Bronchial epithelial cell (primary cell): ENCODE data around the gene UBE3C. TPM values are rescaled to one million over a fixed set of nuclear protein-coding genes. Genes with fewer than 3 reads are reported as not detected.

ENCODE experiments used
- DNase-seq: peaks from one replicate; pipeline ENCODE4 v3.0.0-alpha.2; 2010; ENCODE audit warnings: low read depth
- FAIRE-seq: peaks from 2 replicates; lab custom pipeline; 2011; peaks lifted over from hg19 to GRCh38; lab: Jason Lieb, UNC
- H3K27me3 ChIP-seq: 2 replicates; pipeline ENCODE4 v1.5.1; 2011; ENCODE audit warnings: low read length; ENCODE audit not compliant: control insufficient read depth, insufficient read depth
- H3K36me3 ChIP-seq: 2 replicates; pipeline ENCODE4 v1.5.1; 2011; ENCODE audit warnings: low read length; ENCODE audit not compliant: control insufficient read depth, insufficient read depth
- H3K4me3 ChIP-seq: 2 replicates; pipeline ENCODE4 v1.5.1; 2011; ENCODE audit warnings: mild to moderate bottlenecking, low read depth, low read length, control low read depth
- CTCF ChIP-seq: IDR thresholded peaks from 2 replicates; pipeline ENCODE4 v1.5.1; 2011; ENCODE audit warnings: mild to moderate bottlenecking, moderate library complexity, low read length, control low read depth, inconsistent platforms; ENCODE audit not compliant: insufficient read depth, severe bottlenecking
- total RNA-seq: library from RNA; depleted of rRNA; stranded (reverse); fragments of >200 nt; gene quantifications from 2 replicates; pipeline ENCODE4 v1.2.1, GENCODE V29; 2014

UBE3C gene
- total RNA-seq, 1 donor from 2014 or later = 89.5 TPM

GRCh38 chr7:157140511-157140905 is 1.8 kb downstream of the UBE3C start:
- no peak for DNase-seq
- TF ChIP-seq CTCF = no peak
- H3K36me3 ChIP-seq = peaks cover 10% of the 10 kb centered on the region
- no peaks in the 10 kb centered on the region for H3K27me3 ChIP-seq
- FAIRE-seq = no peak
- H3K4me3 ChIP-seq = peak overlapping the region; percentile 64

- H3K27me3 ChIP-seq = no peaks in the 10 kb centered on the region
- peaks cover 10% of the 10 kb centered on the region for H3K36me3 ChIP-seq
- no peak for TF ChIP-seq CTCF
- no peak overlapping the region for H3K4me3 ChIP-seq
- FAIRE-seq (no peak), DNase-seq (no peak)
Observed at GRCh38 chr7:157141525-157142060, 2.9 kb downstream of the UBE3C start.

GRCh38 chr7:157143788-157144187 is 5.1 kb downstream of the UBE3C start:
- DNase-seq (no peak), FAIRE-seq (no peak)
- no peak overlapping the region for H3K4me3 ChIP-seq
- H3K27me3 ChIP-seq = no peaks in the 10 kb centered on the region
- peaks cover 12% of the 10 kb centered on the region for H3K36me3 ChIP-seq
- no peak for TF ChIP-seq CTCF

- DNase-seq = no peak
- Histone ChIP-seq H3K36me3 (peaks cover 2% of the 10 kb centered on the region), H3K27me3 (no peaks in the 10 kb centered on the region), H3K4me3 (no peak overlapping the region)
- TF ChIP-seq CTCF = no peak
- FAIRE-seq = no peak
Observed at GRCh38 chr7:157149317-157149716, 10.6 kb downstream of the UBE3C start.

- FAIRE-seq = no peak
- Histone ChIP-seq H3K27me3 (no peaks in the 10 kb centered on the region), H3K36me3 (peaks cover 2% of the 10 kb centered on the region), H3K4me3 (no peak overlapping the region)
- TF ChIP-seq CTCF = no peak
- DNase-seq = no peak
Observed at GRCh38 chr7:157150882-157151281, 12.2 kb downstream of the UBE3C start.
